OCI-LY1 (cell line): ENCODE measurements around the gene PAM.

Source experiments
- H2AFZ ChIP-seq: fragments of 200-600 bp; sonication (generic), shearing (Covaris generic); 2 replicates; pipeline ENCODE4 v1.6.0; 2014; ENCODE audit warnings: antibody characterized with exemption, mild to moderate bottlenecking, low read length
- H3F3A ChIP-seq: fragments of 200-600 bp; sonication (generic), shearing (Covaris generic); 2 replicates; pipeline ENCODE4 v1.6.0; 2014; ENCODE audit warnings: mild to moderate bottlenecking, antibody characterized with exemption, low read length, moderate library complexity; ENCODE audit not compliant: insufficient read depth
- H3K27ac ChIP-seq: fragments of 200-600 bp; sonication (generic); 2 replicates; pipeline ENCODE4 v1.5.1; 2014; ENCODE audit warnings: low read length, mixed run types, mild to moderate bottlenecking, low read depth; ENCODE audit not compliant: poor library complexity, severe bottlenecking
- H3K27me3 ChIP-seq: fragments of 200-600 bp; sonication (generic); 2 replicates; pipeline ENCODE4 v1.6.0; 2014; ENCODE audit warnings: antibody characterized with exemption, mild to moderate bottlenecking, low read length, moderate library complexity; ENCODE audit not compliant: insufficient read depth
- H3K36me3 ChIP-seq: fragments of 200-600 bp; sonication (generic); 2 replicates; pipeline ENCODE4 v1.6.1; 2014; ENCODE audit warnings: mild to moderate bottlenecking, antibody characterized with exemption, low read length, moderate library complexity, mixed read lengths; ENCODE audit not compliant: insufficient read depth
- H3K4me1 ChIP-seq: fragments of 200-600 bp; sonication (generic); 2 replicates; pipeline ENCODE4 v1.5.1; 2014; ENCODE audit warnings: mild to moderate bottlenecking, low read length, moderate library complexity; ENCODE audit not compliant: insufficient read depth, severe bottlenecking
- H3K4me2 ChIP-seq: fragments of 200-600 bp; sonication (generic), shearing (Covaris generic); 2 replicates; pipeline ENCODE4 v1.6.1; 2014; ENCODE audit warnings: low read length
- H3K4me3 ChIP-seq: fragments of 200-600 bp; sonication (generic); 2 replicates; pipeline ENCODE4 v1.5.1; 2014; ENCODE audit warnings: low read length, low read depth, mild to moderate bottlenecking, mixed read lengths; ENCODE audit not compliant: poor library complexity, severe bottlenecking
- H3K79me2 ChIP-seq: fragments of 200-600 bp; shearing (Covaris generic); 2 replicates; pipeline ENCODE4 v1.6.1; 2016; ENCODE audit warnings: mixed run types, low read length, mixed read lengths; ENCODE audit not compliant: insufficient read depth
- H3K9ac ChIP-seq: fragments of 200-600 bp; sonication (generic), shearing (Covaris generic); 2 replicates; pipeline ENCODE4 v1.6.1; 2014; ENCODE audit warnings: mild to moderate bottlenecking, low read length, mixed read lengths
- H3K9me2 ChIP-seq: fragments of 200-600 bp; sonication (generic), shearing (Covaris generic); 2 replicates; pipeline ENCODE4 v1.6.1; 2014; ENCODE audit warnings: low read depth, mild to moderate bottlenecking, low read length, mixed read lengths
- H3K9me3 ChIP-seq: fragments of 200-600 bp; shearing (Covaris generic); 2 replicates; pipeline ENCODE4 v1.6.1; 2014; ENCODE audit warnings: low read length, mixed read lengths
- H4K20me1 ChIP-seq: fragments of 200-600 bp; sonication (generic), shearing (Covaris generic); 2 replicates; pipeline ENCODE4 v1.6.0; 2016; ENCODE audit warnings: mild to moderate bottlenecking, low read length; ENCODE audit not compliant: insufficient read depth
- CTCF ChIP-seq: fragments of 200-600 bp; sonication (generic), shearing (Covaris generic); IDR thresholded peaks from 2 replicates; pipeline ENCODE4 v1.5.1; 2017; ENCODE audit warnings: mild to moderate bottlenecking, antibody characterized with exemption, low read length, moderate library complexity, mixed read lengths
- EZH2 ChIP-seq: fragments of 200-600 bp; sonication (generic), shearing (Covaris generic); IDR thresholded peaks from 2 replicates; pipeline ENCODE4 v1.8.0; 2017; ENCODE audit warnings: borderline replicate concordance, mixed run types, mild to moderate bottlenecking, antibody characterized with exemption, low read length, moderate library complexity, mixed read lengths

Gene PAM

GRCh38 chr5:102860035-102860434 is 104.9 kb downstream of the PAM start:
- Histone ChIP-seq H3K27me3 (no peaks in the 10 kb centered on the region), H3K9me3 (no peaks in the 10 kb centered on the region), H3K79me2 (no peaks in the 10 kb centered on the region), H3K9me2 (no peaks in the 10 kb centered on the region), H2AFZ (no peak overlapping the region), H3K36me3 (no peaks in the 10 kb centered on the region), H3K4me1 (no peaks in the 10 kb centered on the region), H3K9ac (no peak overlapping the region), H3K4me2 (no peak overlapping the region), H4K20me1 (no peaks in the 10 kb centered on the region), H3F3A (no peaks in the 10 kb centered on the region), H3K4me3 (no peak overlapping the region), H3K27ac (no peak overlapping the region)
- TF ChIP-seq CTCF (no peak), EZH2 (no peak)

GRCh38 chr5:102863058-102863457 is 108.0 kb downstream of the PAM start:
- Histone ChIP-seq H3K9ac (no peak overlapping the region), H3K9me3 (no peaks in the 10 kb centered on the region), H3K36me3 (no peaks in the 10 kb centered on the region), H3K4me1 (peaks cover 4% of the 10 kb centered on the region), H2AFZ (no peak overlapping the region), H4K20me1 (no peaks in the 10 kb centered on the region), H3K9me2 (no peaks in the 10 kb centered on the region), H3K27ac (no peak overlapping the region), H3K27me3 (no peaks in the 10 kb centered on the region), H3K79me2 (no peaks in the 10 kb centered on the region), H3K4me2 (no peak overlapping the region), H3F3A (no peaks in the 10 kb centered on the region), H3K4me3 (no peak overlapping the region)
- TF ChIP-seq EZH2 (no peak), CTCF (no peak)

- H3K79me2 ChIP-seq = no peaks in the 10 kb centered on the region
- H3K9me3 ChIP-seq = no peaks in the 10 kb centered on the region
- no peaks in the 10 kb centered on the region for H3F3A ChIP-seq
- no peak overlapping the region for H3K4me2 ChIP-seq
- no peak overlapping the region for H3K27ac ChIP-seq
- H3K9me2 ChIP-seq = no peaks in the 10 kb centered on the region
- H3K4me3 ChIP-seq = no peak overlapping the region
- TF ChIP-seq CTCF = no peak
- no peak for TF ChIP-seq EZH2
- H4K20me1 ChIP-seq = no peaks in the 10 kb centered on the region
- H3K4me1 ChIP-seq = peaks cover 4% of the 10 kb centered on the region
- H3K9ac ChIP-seq = no peak overlapping the region
- no peaks in the 10 kb centered on the region for H3K36me3 ChIP-seq
- no peak overlapping the region for H2AFZ ChIP-seq
- no peaks in the 10 kb centered on the region for H3K27me3 ChIP-seq
These were observed 108.9 kb downstream of the PAM start for GRCh38 chr5:102863764-102864560.
